NCI-H2227 (cell line): ENCODE data around the gene GNAI3.

Experiments used
- DNase-seq: peaks from one replicate; lab custom pipeline; 2025; ENCODE audit not compliant: unreplicated experiment; lab: John Stamatoyannopoulos, UW

Gene GNAI3

DNA sequence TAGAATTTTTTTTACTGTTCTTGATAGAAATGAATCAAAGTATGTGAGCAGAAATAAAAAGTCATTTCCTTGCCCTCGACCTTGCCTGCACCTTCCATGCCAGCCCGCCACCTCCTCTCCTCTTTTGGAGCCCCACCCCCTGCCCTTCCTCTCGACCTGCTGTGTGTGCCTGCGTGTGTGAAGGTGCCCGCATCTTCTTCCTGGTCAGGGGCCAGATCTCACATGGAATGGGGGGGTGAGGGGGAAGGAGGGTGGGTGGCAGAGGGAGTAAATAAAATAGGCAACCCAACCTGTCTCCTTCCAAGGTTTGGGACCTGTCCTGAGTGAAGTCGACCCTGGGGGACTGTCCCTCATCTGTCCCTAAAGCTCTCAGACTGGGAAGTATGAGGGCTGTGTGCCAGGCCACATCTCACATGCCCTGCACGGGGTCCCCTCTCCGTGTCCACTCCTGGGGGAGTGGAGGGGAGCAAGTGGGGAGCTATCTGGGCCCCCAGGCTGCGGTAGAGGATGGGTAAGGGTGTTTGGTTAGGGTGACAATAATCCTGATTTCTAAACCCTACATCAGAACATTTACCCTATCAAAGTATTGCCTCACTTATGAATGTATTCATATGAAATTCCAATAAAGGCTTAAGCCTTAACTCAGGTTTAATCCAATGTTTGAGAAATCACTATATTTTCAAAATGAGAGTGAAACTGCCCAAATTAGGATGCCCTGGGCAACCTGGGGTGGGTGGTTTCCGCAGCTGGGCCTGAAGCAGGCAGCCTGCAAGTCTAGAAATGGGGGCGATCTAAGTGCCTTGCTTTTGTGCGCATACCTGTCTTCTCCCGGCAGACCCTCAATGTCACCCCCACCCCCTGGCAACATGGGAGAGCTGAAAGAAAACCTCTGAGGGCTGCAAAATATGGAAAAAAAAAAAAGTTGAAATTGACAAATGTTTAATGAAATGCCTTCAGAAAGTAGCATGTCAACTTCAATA is 86.6 kb downstream of the GNAI3 start:
- DNase-seq = no peak

GRCh38 chr1:109635862-109636200 is 87.4 kb downstream of the GNAI3 start:
- DNase-seq = no peak

- DNase-seq = peak; percentile 49
Observed at GRCh38 chr1:109636201-109636952, 88.0 kb downstream of the GNAI3 start.

GRCh38 chr1:109637446-109637845 is 89.0 kb downstream of the GNAI3 start:
- DNase-seq = no peak

DNA sequence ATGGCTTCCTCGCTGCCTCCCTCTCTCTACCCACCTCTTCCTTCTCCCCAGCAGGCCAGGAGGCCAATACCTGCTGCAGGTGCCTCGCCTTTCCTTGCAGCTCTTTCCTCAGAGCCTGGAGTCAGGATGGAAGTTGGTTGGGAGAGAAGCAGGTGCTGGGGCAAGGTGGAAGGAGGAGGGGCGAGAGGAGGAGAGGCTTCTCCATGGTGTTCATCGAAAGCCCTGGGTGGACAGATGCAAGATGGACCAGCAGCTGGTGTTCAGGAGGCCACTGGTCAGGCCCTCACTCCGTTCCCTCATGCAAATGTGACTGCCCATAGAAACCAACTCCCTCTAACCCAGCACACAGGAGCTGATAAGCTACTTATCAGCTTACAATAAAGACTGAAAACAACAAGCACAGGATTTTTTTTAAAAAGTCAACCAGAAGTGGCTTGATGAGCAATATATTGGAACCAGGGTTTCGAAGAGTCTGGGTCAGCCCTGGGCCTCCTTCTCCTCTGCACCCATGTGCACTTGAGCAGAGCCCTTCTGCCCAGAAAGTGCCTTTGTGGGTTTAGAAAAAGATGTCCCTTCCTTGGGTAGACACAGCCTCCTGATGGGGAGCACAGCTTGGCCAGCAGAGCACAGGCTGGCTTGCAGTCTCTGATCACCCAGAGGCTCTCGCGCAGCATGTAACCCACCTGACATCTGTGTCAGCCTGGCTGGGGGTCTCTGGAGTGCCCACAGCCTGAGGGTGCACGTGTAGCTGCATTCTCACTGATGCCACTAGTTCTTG is 90.8 kb downstream of the GNAI3 start:
- no peak for DNase-seq

- no peak for DNase-seq
Observed at GRCh38 chr1:109639841-109640184, 91.4 kb downstream of the GNAI3 start.

- peak; percentile 81 for DNase-seq
Observed at GRCh38 chr1:109640285-109640865, 92.0 kb downstream of the GNAI3 start.

GRCh38 chr1:109641078-109641740 is 92.8 kb downstream of the GNAI3 start:
- no peak for DNase-seq

- no peak for DNase-seq
Observed at GRCh38 chr1:109641861-109642260, 93.4 kb downstream of the GNAI3 start.

- DNase-seq = no peak
Observed at GRCh38 chr1:109642626-109643025, 94.2 kb downstream of the GNAI3 start.

GRCh38 chr1:109643385-109644230 is 95.2 kb downstream of the GNAI3 start:
- peak; percentile 40 for DNase-seq

GRCh38 chr1:109644670-109645069 is 96.3 kb downstream of the GNAI3 start:
- no peak for DNase-seq

- peak; percentile 45 for DNase-seq
Observed at GRCh38 chr1:109649491-109649914, 101.1 kb downstream of the GNAI3 start.

DNA sequence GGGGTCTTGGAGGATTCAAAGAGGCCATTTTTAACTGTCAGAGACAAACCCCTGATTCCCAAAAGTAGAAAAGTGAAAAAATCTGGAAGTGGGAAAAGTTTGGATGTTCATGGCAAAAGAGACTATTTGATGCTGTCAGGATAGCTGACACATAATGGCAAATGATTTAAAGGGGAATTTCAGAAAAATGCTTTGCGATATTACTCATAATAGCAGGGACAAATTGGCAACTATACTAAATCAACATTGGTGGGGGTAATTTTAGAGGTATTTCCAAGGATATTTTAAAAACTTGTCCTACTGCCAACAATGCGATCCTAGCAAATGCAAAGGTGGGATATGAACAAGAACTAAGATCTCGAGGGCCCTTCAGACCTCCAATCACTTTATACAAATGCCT is 102.2 kb downstream of the GNAI3 start:
- no peak for DNase-seq

DNA sequence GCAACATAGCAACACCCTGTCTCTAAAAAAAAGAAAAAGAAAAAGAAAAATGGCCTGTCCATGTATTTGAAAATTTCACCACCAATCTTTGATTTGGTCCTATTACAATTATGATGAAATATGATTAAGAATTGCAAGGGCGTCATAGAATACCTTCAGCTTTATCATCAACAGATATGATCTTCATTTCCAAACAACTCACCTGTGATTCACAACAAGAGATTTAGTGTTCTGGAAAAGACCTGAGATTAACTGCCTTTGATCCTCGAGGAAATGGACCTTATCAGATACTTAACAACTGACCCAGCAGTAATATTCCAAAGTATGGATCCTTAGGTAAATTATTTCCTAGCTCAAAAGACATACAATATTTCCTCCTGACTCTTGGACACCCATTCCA is 104.0 kb downstream of the GNAI3 start:
- no peak for DNase-seq

- DNase-seq = peak; percentile 80
Observed at GRCh38 chr1:109653306-109653705, 104.9 kb downstream of the GNAI3 start.

- DNase-seq = no peak
Observed at GRCh38 chr1:109654519-109654918, 106.1 kb downstream of the GNAI3 start.

DNA sequence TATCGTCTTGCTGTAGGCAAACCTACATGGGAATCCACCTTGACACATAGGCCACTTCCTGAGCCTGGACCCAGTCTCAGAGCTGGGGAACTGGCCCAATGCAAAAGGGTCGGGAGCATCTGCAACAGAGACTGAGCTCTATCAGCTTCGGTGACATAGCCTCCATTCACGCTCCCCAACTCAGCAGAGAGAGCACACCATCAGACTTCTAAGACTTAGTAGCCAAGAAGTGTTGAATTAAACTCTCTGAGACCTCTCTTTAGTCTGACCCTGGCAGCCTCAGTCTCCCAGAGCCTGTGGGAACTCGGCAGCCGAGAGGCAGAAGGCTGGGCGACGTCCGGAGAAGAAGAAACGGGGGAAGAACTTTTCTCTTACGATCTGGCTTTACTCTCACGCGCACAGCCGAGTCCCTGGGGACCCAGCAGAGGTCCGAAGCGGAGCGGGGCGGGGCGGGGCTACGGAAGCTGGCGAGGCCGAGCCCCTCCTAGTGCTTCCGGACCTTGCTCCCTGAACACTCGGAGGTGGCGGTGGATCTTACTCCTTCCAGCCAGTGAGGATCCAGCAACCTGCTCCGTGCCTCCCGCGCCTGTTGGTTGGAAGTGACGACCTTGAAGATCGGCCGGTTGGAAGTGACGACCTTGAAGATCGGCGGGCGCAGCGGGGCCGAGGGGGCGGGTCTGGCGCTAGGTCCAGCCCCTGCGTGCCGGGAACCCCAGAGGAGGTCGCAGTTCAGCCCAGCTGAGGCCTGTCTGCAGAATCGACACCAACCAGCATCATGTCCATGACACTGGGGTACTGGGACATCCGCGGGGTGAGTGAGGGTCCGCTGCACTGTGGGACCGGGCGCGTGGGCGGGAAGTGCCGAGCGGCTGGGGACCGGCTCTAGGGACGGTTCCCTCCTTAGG is 107.5 kb downstream of the GNAI3 start, which contains the start of gene GSTM4:
TSS of gene GSTM4 (plus strand) at position 485 of the 905 bp plus-strand sequence. CDS start at position 776, 291 bp downstream.
- DNase-seq = peak; percentile 77
